Measurements from ENCODE around the gene RNF150.

The RNF150 gene

DNA sequence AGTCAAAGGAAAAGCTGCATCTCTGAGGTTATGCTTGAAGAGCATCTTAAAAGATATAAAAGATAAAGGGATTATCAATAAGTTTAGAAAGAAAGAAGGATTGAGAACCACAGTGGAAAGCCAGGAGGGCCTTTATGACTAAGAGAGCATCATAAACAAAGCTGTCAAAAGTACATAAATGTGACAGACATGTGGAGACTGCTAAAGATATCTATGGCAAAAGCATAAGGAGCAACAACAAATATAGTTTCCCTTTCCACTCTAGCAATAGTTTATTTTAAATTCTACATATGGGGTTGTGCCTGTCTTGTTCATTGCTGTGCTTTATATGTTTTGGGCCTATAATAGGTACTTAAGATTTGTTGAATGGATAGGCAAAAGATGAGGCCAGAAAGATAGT is 97.3 kb downstream of the RNF150 start:
- TF ChIP-seq, protein P1, sequence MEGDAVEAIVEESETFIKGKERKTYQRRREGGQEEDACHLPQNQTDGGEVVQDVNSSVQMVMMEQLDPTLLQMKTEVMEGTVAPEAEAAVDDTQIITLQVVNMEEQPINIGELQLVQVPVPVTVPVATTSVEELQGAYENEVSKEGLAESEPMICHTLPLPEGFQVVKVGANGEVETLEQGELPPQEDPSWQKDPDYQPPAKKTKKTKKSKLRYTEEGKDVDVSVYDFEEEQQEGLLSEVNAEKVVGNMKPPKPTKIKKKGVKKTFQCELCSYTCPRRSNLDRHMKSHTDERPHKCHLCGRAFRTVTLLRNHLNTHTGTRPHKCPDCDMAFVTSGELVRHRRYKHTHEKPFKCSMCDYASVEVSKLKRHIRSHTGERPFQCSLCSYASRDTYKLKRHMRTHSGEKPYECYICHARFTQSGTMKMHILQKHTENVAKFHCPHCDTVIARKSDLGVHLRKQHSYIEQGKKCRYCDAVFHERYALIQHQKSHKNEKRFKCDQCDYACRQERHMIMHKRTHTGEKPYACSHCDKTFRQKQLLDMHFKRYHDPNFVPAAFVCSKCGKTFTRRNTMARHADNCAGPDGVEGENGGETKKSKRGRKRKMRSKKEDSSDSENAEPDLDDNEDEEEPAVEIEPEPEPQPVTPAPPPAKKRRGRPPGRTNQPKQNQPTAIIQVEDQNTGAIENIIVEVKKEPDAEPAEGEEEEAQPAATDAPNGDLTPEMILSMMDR (conservative IDR thresholded peaks at IDR 0.05; ENCODE audit: low read depth, low read length), result no peak
- no peak overlapping the region for H3K4me3 ChIP-seq (ENCODE audit: low read depth, low read length)
- no peak for DNase-seq (ENCODE audit: low read depth)

DNA sequence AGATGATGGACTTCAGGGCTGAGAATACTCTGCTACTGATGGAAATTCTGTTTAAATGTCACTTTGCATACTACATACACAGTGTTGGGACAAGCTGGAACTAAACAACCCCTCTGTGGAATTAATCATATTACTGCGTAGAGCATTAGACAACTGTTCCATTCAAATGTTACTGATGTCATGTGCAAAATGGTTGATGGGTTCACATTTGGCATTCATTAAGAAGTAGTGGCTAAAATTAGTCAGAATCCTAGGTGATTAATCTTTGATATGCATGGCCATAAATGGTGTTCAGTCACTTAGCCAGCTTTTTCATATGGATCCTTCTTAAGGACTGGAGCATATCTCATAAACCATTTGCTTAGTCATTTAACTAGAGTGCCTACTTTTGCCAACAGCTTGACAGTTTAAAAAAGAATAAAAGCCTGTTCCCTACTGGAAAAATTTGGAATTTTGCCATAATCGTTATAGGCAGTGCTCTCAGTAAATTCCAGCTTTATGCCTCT is 105.2 kb downstream of the RNF150 start:
- DNase-seq (ENCODE audit: low read depth), result no peak
- no peak overlapping the region for H3K4me3 ChIP-seq (ENCODE audit: low read depth, low read length)
- TF ChIP-seq, protein P1 (conservative IDR thresholded peaks at IDR 0.05; ENCODE audit: low read depth, low read length), result no peak

DNA sequence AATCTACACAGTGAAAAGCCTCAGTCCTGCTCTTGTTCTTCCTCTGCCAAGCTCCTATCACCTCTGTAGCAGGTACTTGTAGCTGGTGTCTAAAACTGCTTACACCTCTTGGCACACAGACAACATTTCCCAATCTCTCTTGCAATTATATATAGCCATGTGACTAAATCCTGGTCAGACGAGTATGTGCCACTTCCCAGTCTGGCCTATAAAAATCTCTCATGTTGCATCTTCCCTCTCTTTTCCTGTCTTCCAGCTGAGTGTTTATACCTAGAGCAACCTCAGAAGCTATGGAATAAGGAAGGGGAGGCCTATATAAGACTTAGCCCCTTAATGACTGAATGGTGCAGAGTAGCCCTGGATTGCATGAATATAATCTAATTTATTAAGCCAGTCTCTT is 105.8 kb downstream of the RNF150 start:
- DNase-seq (ENCODE audit: low read depth), result no peak
- H3K4me3 ChIP-seq (ENCODE audit: low read depth, low read length), result no peak overlapping the region
- TF ChIP-seq, protein P1 (conservative IDR thresholded peaks at IDR 0.05; ENCODE audit: low read depth, low read length), result no peak

DNA sequence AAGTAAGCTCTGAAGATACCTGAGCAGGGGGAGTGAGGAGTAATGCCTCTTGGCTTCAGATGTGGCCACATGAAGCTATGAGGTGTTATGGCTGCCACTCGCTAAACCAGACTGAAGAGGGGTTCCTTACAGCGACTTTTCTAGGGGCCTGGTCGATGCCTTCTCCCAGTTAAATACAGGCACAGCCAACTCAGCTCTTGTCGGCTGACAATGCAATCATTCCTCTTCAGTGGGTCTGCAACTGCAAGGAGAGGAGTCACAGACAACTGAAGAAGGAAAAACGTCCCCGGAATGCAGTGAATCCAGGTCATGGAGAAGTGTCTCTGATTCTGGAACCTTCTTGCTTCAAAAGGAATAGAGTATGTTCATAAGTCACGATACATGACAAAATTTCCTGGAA is 106.4 kb downstream of the RNF150 start:
- H3K4me3 ChIP-seq (ENCODE audit: low read depth, low read length), result no peak overlapping the region
- TF ChIP-seq, protein P1 (conservative IDR thresholded peaks at IDR 0.05; ENCODE audit: low read depth, low read length), result no peak
- no peak for DNase-seq (ENCODE audit: low read depth)

DNA sequence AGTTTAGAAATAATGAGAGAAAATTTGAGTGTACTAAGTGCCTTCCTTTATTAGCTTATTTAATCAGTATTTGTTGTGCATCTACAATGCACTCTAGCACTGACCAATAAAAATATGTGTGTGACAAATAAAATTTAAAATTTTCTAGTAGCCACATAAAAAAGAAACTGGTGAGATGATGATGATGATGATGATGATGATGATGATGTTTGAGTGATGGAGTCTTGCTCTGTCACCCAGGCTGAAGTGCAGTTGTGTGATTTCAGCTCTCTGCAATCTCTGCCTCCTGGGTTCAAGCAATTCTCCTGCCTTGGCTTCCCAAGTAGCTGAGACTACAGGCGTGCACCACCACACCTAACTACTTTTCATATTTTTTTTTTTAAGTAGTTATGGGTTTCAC is 110.2 kb downstream of the RNF150 start:
- no peak overlapping the region for H3K4me3 ChIP-seq (ENCODE audit: low read depth, low read length)
- TF ChIP-seq, protein P1 (conservative IDR thresholded peaks at IDR 0.05; ENCODE audit: low read depth, low read length), result no peak
- no peak for DNase-seq (ENCODE audit: low read depth)

DNA sequence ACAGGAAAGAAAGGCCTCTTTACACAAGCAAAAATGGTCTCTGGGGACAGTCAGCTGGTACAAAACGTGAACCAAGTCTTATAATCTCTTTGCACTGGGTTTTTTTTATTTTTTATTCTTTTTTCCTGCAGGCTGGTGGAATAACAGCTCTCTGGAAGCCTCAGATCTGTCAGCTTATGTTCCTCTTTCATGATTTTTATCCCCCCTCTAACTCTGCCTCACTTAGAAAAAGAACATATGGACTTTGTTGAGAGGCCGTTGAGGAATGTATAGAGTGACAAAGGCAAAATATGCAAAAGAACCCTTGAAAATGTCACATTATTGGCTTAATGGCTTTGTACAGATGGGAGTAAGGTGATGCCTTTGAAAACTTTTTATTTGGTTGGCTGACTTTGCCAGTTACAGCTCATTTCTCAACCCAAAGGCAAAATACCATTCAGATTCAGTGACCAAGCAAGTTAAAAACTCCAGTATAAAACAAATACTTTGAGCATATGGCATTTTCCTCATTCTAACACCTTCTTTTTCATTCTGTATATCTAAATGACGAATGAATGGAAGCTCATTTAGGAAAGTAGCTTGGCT is 111.1 kb downstream of the RNF150 start:
- H3K4me3 ChIP-seq (ENCODE audit: low read depth, low read length), result no peak overlapping the region
- TF ChIP-seq, protein P1 (conservative IDR thresholded peaks at IDR 0.05; ENCODE audit: low read depth, low read length), result no peak
- DNase-seq (ENCODE audit: low read depth), result no peak

DNA sequence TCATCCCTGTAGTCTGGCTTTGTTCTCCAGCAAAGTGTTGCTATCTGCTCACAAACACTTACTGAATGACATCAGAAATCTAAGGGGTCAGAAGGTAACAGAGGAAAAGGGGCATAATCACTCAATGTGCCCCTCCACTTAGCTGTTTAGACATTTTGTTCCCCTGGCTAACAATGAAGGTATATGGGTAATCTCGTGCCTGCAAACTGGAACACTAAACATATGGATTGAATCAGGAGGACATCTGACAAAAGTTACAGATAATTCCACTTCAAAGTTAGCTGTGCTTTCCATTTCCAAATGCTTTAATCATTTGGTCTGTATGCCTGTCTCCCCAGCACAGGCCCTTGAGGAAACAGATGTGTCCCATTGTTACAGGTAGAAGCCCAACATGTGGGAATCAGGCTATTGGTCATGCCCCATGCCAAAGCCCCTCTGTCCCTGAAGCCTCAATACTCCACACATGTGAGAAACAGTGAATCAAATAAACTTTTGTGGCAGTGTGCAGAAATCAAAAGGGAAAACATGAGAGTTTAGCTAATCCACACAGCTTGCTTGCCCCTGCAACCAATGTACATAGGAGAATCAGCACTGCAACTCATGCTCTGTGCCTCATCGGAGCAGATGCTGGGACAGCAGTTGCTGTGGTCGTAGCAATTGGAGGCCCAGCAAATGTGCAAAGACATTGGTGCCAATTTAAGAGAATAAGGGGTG is 111.7 kb downstream of the RNF150 start:
- no peak overlapping the region for H3K4me3 ChIP-seq (ENCODE audit: low read depth, low read length)
- TF ChIP-seq, protein P1 (conservative IDR thresholded peaks at IDR 0.05; ENCODE audit: low read depth, low read length), result no peak
- no peak for DNase-seq (ENCODE audit: low read depth)

Data from choroid plexus epithelial cell (primary cell).